Ectodermal cell (in vitro differentiated cells): ENCODE results near the gene MTMR6.

Experiments
- H3K27ac ChIP-seq: 2 replicates; pipeline ENCODE4 v1.7.0; 2013; ENCODE audit warnings: mild to moderate bottlenecking, low read depth, low read length; ENCODE audit not compliant: insufficient read depth, poor library complexity, severe bottlenecking
- H3K27me3 ChIP-seq: 2 replicates; pipeline ENCODE4 v1.7.0; 2013; ENCODE audit warnings: mild to moderate bottlenecking, low read length; ENCODE audit not compliant: insufficient read depth, control insufficient read depth, poor library complexity, severe bottlenecking
- H3K36me3 ChIP-seq: one replicate; pipeline ENCODE4 v1.7.0; 2013; ENCODE audit warnings: low read length; ENCODE audit not compliant: control insufficient read depth, insufficient read depth
- H3K4me1 ChIP-seq: one replicate; pipeline ENCODE4 v1.7.0; 2013; ENCODE audit warnings: low read length; ENCODE audit not compliant: control insufficient read depth, insufficient read depth
- H3K4me3 ChIP-seq: 2 replicates; pipeline ENCODE4 v1.7.0; 2013; ENCODE audit warnings: low read depth, low read length, control low read depth; ENCODE audit not compliant: insufficient read depth
- H3K9me3 ChIP-seq: 2 replicates; pipeline ENCODE4 v1.7.0; 2013; ENCODE audit warnings: mild to moderate bottlenecking, low read length, moderate library complexity; ENCODE audit not compliant: control insufficient read depth
- WGBS, 2 experiments: methylation state at CpG; one replicate each; pipeline ENCODE4 v1.1.7; 2013; ENCODE audit warnings: missing lambda C conversion rate in 2 of 2; 5-methylcytosine and 5-hydroxymethylcytosine counted together

MTMR6 gene

DNA sequence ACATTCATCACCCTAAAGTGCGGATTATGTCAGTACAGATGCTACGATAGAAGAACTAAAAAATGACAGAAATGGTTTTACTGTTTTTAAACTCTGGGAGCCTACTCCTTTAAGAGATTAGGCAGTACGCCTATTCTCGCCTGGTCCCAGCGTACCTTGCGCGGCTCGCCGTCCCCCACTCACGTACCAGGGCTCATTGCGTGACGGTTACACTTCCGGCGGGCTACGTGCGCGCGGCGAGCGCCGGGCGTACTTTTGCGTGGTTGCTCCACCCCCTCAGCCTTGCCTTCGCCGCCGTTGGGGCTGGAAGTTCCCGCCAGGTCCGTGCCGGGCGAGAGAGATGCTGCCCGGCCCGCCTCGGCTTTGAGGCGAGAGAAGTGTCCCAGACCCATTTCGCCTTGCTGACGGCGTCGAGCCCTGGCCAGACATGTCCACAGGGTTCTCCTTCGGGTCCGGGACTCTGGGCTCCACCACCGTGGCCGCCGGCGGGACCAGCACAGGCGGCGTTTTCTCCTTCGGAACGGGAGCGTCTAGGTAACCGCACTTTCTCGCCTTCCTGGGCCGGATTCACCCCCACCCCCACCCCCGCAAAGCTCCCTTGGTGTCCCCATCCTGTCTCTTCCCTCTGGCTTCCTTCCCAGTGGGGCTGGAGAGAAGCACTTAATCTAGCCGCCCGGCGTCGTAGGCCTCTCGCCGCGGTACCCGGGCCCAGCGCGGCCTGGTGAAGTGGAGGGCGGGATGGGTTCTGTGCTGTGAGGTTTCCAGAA, 14.2 kb upstream of the MTMR6 start, which contains the start of gene NUP58:
TSS of gene NUP58 (plus strand) at position 279 of the 767 bp plus-strand sequence. CDS start at position 428, 149 bp downstream.
- H3K27me3 ChIP-seq, result peaks cover 26% of the 10 kb centered on the region
- whole genome bisulfite sequencing, 2 experiments, result 2 to 3% methylated on average over 64 of the region's 64 CpGs
- no peaks in the 10 kb centered on the region for H3K9me3 ChIP-seq
- peaks cover 2% of the 10 kb centered on the region for H3K4me1 ChIP-seq
- H3K27ac ChIP-seq, result peak within 1 kb of the TSS; percentile 51
- peak within 1 kb of the TSS; percentile 78 for H3K4me3 ChIP-seq
- H3K36me3 ChIP-seq, result peaks cover 8% of the 10 kb centered on the region

DNA sequence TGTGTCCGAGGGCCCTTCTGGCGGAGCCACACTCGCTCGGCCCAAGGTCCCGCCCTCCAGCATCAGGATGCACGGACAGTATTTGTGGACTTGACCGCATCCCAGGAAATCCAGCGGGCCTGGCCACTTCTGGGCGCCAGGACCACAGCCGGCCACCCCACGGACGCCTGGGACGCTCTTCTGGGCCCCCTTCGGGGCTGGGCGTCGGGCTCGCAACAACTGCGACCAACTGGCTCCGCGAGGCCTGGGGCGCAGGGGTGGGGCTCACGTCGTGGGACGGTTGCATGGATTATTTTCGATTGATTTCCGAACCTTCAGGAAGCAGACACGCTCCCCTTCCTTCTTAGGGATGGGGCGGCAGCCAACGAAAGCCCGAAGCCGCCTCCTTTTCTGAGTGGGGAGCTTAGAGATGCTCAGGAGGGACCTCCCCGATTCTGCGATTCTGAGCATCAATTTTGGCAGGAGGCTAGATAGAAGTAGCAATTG, 13.6 kb upstream of the MTMR6 start:
- H3K27me3 ChIP-seq, result peaks cover 33% of the 10 kb centered on the region
- H3K27ac ChIP-seq, result no peak overlapping the region
- peaks cover 8% of the 10 kb centered on the region for H3K36me3 ChIP-seq
- no peaks in the 10 kb centered on the region for H3K9me3 ChIP-seq
- 91 to 95% methylated on average over 33 of the region's 33 CpGs for WGBS, 2 experiments
- peak overlapping the region; percentile 78 for H3K4me3 ChIP-seq
- peaks cover 2% of the 10 kb centered on the region for H3K4me1 ChIP-seq

DNA sequence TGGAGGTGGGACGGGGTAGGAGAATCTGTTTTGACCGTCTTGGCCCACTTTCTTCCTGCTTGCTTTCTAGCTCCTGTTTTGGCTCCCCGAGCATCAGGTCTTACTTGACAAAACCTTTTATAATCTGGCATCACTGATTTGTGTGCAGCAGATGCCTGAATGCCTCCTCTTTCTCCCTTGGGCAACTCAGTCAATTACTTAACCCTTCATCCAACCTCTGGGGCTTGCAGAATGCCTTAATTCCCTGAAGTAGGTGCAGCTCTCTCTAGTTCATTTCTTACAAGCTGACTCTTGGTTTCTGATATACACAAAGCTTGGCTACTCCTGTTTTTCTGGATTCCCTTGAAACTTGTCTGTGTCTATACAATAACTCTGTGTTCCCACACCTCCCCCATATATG, 8.4 kb upstream of the MTMR6 start:
- Histone ChIP-seq H3K4me1 (no peaks in the 10 kb centered on the region), H3K4me3 (no peak overlapping the region), H3K9me3 (no peaks in the 10 kb centered on the region), H3K27ac (no peak overlapping the region), H3K27me3 (peaks cover 39% of the 10 kb centered on the region), H3K36me3 (no peaks in the 10 kb centered on the region)
- WGBS, 2 experiments, result 82 to 94% methylated on average over 3 of the region's 3 CpGs

DNA sequence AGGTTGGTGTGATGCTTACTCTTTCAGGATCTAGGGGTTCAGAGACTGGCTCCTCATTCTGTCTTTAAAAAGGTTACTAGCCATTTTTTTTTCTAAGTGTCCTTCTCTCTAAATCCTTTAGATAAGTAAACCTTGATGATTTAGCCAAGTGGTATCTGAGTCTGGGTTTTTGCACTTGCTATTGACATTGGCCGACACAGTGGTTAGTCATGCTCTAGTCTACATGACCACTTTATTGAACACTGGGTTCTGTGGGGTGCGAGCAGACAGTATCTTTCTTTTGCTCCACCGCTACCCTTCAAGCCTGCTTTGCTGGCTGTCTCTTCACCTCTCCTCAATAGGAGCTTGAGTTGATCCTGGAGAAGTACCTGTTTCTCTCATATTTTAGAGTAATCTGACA, 7.9 kb upstream of the MTMR6 start:
- H3K27ac ChIP-seq, result no peak overlapping the region
- H3K36me3 ChIP-seq, result no peaks in the 10 kb centered on the region
- H3K4me1 ChIP-seq, result no peaks in the 10 kb centered on the region
- 80 to 93% methylated on average over 3 of the region's 3 CpGs for WGBS, 2 experiments
- no peaks in the 10 kb centered on the region for H3K9me3 ChIP-seq
- no peak overlapping the region for H3K4me3 ChIP-seq
- H3K27me3 ChIP-seq, result peaks cover 37% of the 10 kb centered on the region

DNA sequence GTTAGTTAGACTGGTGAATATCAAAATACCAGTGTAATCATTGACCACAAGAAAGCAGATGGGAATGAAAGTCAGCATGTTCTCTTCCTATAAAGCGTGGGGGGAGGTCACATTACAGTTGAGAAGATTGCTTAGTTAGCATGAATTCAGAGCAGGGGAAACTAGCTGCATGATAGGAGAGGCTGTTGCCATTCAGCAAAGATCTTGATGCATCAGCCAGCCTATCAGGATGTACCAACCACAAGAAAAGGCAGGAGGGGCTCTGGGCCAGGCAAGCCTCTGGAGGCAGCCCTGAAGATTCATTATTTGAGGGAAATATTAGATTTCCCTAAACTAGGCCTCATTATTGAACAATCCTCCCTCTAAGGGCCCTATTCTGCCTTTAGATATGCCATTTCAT, 5.0 kb upstream of the MTMR6 start:
- WGBS, 2 experiments, result 59 to 72% methylated on average over 1 of the region's 1 CpG
- Histone ChIP-seq H3K27ac (no peak overlapping the region), H3K9me3 (no peaks in the 10 kb centered on the region), H3K27me3 (peaks cover 34% of the 10 kb centered on the region), H3K36me3 (no peaks in the 10 kb centered on the region), H3K4me1 (no peaks in the 10 kb centered on the region), H3K4me3 (no peak overlapping the region)

DNA sequence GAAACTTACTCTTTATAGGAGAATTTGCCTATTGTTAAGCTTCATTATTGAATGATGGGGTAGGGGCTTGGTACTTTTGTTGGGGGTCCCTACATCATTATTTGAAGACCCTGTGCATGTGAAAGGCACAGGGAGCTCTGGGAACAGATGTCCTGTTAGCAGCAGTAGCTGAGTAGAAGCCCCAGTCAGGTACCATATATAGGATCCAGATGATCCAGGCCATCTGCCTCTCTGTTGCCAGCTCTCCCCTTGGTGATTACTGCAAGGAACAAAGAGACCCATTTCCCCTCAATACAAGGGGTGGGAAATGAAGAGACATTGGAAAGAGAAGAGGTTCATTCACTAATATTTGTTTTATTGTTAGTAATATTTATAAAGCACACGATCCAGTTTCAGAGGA, 4.4 kb upstream of the MTMR6 start:
- Histone ChIP-seq H3K27ac (no peak overlapping the region), H3K27me3 (peaks cover 30% of the 10 kb centered on the region), H3K36me3 (no peaks in the 10 kb centered on the region), H3K4me1 (no peaks in the 10 kb centered on the region), H3K9me3 (no peaks in the 10 kb centered on the region), H3K4me3 (no peak overlapping the region)
- WGBS, 2 experiments, result 93 to 100% methylated on average over 1 of the region's 1 CpG

DNA sequence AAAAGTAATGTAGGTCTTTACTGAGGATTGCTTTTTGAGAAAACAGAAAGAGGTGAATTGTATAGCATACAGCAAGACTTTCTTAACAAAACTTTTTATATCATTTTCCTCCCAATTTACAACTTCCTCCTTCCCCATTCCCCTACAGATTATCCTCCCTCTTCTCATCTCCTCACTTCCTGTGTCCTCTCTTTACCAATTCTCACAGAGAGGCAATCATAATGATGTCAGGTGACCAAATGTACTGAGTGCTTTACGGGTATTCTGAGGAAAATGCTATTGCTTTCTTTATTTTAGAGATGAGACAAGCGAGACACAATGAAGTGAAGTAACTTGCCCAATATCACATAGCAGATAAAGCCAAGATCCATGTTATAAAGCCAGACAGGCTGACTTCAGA, 1.7 kb upstream of the MTMR6 start:
- H3K27me3 ChIP-seq, result peaks cover 16% of the 10 kb centered on the region
- no peak overlapping the region for H3K4me3 ChIP-seq
- no peaks in the 10 kb centered on the region for H3K9me3 ChIP-seq
- no peak overlapping the region for H3K27ac ChIP-seq
- 88 to 96% methylated on average over 2 of the region's 2 CpGs for WGBS, 2 experiments
- no peaks in the 10 kb centered on the region for H3K36me3 ChIP-seq
- H3K4me1 ChIP-seq, result peaks cover 3% of the 10 kb centered on the region

DNA sequence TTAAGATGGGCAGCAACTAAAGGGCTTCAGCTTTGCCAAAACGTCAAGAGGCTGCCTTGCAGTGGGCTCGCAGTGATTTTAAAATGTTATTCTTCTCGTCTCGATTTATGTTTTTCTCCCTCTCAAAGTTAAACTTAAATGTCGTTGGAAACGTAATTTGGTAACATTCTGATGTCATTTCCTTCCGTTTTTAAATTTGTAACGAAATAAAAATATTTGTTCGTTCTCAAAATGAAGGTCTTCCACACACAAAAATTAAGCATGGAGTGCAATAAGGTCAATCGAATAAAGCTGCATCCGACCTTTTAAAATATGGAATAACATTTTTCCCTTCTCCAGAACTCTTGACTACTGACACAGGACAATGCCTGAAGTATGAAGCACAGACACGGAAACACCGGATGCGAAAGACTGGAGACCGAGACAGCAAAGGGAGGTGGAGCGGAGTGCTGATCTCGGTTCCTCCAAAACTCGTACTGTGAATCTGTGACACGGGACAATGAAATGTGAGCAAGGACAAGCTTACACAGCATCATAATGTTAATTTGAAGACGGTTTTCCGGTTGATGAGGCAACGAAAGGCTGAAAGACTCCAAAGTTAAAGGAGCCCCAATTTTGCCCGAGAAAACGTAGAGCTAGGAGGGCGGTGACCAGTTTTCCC, 850 bp downstream of the MTMR6 start:
- Histone ChIP-seq H3K9me3 (no peaks in the 10 kb centered on the region), H3K4me3 (peak overlapping the region; percentile 72), H3K4me1 (peaks cover 3% of the 10 kb centered on the region), H3K27ac (no peak overlapping the region), H3K36me3 (no peaks in the 10 kb centered on the region), H3K27me3 (peaks cover 16% of the 10 kb centered on the region)
- WGBS, 2 experiments, result 20 to 21% methylated on average over 25 of the region's 25 CpGs

DNA sequence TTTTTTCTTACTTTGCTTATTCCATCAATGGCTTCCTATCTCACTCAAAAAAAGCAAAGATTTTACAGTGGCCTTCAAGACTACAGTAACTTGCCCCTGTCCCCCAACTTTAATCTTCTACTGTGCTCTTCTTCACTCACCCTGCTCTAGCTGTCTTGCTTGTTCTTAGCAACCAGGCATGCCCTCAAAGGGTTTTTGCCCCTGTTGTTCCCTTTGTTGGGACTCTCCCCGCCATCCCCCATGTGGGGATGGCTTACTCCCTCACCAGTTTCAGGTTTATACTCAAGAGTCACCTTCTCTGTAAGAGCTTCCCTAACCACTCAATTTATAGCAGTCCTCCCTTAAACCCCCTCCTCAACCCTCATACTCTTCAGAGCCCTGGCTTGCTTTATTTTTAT, 5.4 kb downstream of the MTMR6 start:
- Histone ChIP-seq H3K9me3 (no peaks in the 10 kb centered on the region), H3K36me3 (no peaks in the 10 kb centered on the region), H3K27ac (no peak overlapping the region), H3K4me3 (no peak overlapping the region), H3K4me1 (peaks cover 3% of the 10 kb centered on the region), H3K27me3 (no peaks in the 10 kb centered on the region)
- 61 to 69% methylated on average over 1 of the region's 1 CpG for WGBS, 2 experiments

DNA sequence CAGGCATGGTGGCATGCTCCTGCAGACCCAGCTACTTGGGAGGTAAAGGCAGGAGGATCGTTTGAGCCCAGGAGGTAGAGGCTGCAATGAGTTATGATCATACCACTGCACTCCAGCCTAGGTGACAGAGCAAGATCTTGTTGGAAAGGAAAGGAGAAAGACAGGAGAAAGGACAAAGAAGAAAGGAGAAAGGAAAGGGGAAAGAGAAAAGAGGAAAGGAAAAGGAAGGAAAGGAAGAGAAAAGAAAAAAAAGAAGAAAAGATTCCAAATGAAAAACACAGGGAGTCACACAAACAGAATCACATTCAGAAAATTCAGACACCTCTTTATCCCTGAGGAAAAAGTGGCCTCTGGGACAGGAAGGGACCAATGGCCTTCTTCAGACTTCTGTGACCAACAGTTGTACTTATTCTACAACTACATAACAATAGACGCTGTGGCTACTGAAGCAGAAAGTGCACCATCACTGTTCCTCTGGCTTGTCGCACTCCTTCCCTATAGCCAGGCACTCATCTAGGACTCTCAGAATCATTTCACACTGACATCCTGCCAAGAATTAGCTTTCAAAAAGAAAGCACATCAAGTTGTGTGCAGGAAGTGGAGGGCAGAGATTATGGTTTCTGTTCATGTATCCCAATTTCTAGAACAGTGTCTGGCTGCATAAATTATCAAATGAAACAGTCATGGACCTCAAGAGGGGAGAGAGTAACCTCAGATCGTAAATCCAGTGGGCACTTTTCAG, 5.9 kb downstream of the MTMR6 start:
- H3K9me3 ChIP-seq, result no peaks in the 10 kb centered on the region
- no peaks in the 10 kb centered on the region for H3K36me3 ChIP-seq
- H3K27me3 ChIP-seq, result no peaks in the 10 kb centered on the region
- 69 to 71% methylated on average over 4 of the region's 4 CpGs for WGBS, 2 experiments
- H3K4me3 ChIP-seq, result no peak overlapping the region
- H3K4me1 ChIP-seq, result peaks cover 3% of the 10 kb centered on the region
- no peak overlapping the region for H3K27ac ChIP-seq
